DMS79 (cell line): Measurements from ENCODE around the gene RNF149.
"Not testable (repeated sequence)": the region's sequence is repeated elsewhere in the genome, so short reads cannot be mapped to it uniquely, and the experiment has no call there.

Experiments used
- DNase-seq: peaks from one replicate; lab custom pipeline; 2025; lab: John Stamatoyannopoulos, UW

The RNF149 gene

DNA sequence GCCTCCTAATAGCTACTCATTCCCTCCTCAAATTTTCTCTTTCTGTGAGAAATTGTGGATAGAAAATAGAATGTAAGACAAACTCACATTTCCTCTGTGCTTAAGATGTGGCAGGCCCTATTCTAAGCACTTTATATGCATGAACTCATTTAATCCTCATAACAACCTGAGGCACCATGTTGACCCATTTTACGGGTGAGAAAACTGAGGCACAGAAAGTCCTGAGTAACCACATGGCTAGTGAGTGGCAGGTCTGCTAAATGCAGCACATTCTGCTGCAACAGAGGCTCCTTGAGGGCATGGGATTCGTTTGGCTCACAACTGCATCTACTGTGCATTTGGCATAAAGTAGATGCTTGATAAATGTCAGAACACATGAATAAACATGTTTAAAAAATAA lies 22.7 kb upstream of the RNF149 start:
- DNase-seq = no peak

GRCh38 chr2:101330253-101330933 lies 21.9 kb upstream of the RNF149 start:
- DNase-seq = no peak

DNA sequence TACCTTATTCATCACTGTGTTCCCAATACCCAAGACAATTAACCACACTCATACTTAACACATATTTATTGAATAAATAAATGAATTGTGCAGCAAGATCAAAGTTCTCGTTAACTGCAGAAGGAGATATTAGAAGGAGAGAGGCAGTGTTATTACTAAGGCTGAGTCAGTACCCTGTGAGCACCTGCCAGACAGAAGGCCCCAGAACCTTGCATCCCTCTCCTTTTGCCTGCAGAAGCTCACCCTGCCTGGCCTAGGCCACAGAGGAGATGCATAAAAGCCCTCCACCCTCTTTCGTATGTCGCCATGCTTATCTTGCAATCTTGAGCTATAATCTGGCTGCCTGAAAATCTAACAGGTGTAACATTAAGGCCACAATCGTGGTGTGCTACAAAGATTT lies 20.5 kb upstream of the RNF149 start:
- no peak for DNase-seq

DNA sequence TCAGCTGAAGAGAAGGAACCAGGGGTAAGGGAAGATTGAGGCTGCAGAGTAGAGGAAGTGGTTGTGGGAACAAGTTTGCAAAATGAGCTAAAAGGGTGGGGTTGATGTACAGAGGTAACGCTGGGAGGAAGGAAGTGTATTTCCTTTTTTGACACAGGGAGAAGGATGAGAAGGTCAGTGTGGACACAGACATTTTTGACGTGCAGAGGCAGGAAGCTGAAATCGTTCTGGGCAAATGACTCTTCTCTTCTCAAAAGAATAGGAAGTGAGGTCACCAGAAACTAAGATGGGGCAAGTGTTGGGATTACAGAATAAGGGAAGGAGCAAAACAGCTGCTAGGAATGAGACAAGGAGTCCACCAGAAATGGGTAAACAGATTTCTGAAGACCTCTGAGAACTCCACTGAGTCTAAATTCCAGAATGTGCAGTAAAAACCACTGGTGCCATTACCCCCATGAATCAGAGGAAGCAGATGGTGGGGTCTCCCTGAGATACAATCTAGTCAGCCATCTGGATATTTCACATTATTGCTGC lies 20.0 kb upstream of the RNF149 start:
- DNase-seq = no peak

DNA sequence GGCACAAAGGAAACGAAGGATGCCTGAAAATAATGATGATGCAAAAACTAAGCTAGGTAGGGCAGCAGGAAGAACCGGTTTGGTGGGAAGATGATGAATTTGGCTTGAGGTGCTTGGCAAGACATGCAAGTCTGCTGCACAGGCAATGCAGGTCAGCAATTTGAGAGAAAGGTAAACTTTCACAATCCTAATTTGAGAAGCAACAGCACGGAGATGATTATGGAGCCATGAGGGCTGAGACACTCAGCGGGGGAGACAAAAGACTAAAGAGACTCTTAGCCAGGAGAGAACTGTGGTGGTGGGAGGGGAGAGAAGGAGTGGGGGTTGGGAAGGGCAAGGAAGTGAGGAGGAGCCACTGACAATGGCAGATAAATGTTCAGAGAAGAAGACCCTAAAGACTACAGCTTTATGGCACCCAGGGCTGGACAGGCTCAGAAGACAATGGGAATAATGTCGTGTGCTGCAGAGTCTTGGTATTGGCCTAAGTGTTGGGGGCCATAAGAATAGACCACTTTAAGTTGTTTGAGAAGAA lies 19.4 kb upstream of the RNF149 start:
- DNase-seq = peak; percentile 85

- no peak for DNase-seq
Observed at GRCh38 chr2:101325425-101325824, 16.9 kb upstream of the RNF149 start.

DNA sequence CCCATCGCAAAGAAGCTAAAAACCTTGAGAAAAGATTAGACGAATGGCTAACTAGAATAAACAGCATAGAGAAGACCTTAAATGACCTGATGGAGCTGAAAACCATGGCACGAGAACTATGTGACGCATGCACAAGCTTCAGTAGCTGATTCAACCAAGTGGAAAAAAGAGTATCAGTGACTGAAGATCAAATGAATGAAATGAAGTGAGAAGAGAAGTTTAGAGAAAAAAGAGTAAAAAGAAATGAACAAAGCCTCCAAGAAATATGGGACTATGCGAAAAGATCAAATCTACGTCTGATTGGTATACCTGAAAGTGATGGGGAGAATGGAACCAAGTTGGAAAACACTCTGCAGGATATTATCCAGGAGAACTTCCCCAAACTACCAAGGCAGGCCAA lies 8.1 kb upstream of the RNF149 start:
- not testable (repeated sequence) for DNase-seq

DNA sequence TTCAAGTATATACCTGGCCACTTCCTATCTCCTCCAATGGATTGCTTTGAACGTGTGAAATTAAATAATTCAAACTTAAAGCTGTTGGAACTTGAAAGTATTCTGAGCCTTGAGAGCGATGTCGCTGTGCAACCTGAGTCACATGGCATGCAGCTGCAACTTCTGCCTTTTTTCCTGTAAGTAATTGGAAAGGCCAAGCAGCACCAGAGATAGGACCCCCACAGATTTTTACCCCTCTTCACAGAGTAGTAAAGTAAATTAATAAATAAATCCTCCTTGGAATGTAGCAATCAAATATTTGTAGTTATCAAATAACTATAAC lies 3.2 kb upstream of the RNF149 start:
- no peak for DNase-seq

GRCh38 chr2:101310834-101311695 lies 2.6 kb upstream of the RNF149 start:
- DNase-seq = no peak

- DNase-seq = no peak
Observed at GRCh38 chr2:101310090-101310833, 1.8 kb upstream of the RNF149 start.

GRCh38 chr2:101307950-101308431 lies 510 bp downstream of the RNF149 start:
- no peak for DNase-seq

DNA sequence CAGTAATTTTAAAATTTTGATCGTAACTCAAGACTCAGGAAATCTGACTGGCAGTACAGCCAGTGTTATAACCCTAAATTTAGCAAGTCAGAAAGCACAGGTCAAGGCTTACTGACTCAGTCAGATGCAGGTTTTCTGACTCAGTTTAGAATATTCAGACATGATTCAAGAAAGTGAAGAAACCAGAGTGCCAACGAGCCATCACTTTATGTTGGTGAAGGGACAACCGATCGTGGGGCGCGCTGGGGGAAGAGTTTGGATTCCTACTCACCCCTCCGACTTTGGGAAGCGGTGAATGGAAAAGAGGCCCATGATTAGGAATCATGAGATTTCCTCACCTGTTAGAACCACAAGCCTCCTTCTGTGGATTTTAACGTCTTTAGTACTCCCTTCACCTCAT lies 998 bp downstream of the RNF149 start:
- no peak for DNase-seq

GRCh38 chr2:101306410-101306809 lies 2.1 kb downstream of the RNF149 start:
- DNase-seq = no peak

DNA sequence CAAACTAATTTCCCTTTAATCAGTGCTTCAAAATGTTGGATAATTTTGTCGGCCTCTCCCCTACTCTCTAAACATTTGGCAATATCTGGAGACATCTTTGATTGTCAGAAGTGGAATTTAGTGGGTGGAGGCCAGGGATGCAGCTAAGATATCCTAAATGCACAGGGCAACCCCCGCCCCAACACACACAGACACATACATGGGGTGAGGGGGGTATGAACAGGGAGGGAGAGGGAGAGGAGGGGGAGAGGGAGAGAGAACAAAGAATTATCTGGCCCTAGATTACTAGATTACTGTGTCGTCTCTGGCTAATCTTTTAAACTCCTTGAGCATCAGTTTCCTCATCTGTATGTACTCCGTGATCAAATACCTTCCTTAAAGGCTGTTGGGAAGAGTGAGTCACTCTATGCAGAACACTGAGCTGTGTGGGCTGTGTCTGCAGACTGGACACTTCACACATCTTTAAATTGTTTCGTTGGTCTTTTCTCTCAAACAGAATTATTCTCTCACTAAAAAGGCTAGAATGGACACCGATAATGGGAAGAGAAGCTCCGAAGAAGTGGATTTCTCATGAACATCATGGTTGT lies 2.9 kb downstream of the RNF149 start:
- DNase-seq = no peak

GRCh38 chr2:101305035-101305434 lies 3.5 kb downstream of the RNF149 start:
- DNase-seq = no peak

- DNase-seq = no peak
Observed at GRCh38 chr2:101303688-101304087, 4.8 kb downstream of the RNF149 start.

DNA sequence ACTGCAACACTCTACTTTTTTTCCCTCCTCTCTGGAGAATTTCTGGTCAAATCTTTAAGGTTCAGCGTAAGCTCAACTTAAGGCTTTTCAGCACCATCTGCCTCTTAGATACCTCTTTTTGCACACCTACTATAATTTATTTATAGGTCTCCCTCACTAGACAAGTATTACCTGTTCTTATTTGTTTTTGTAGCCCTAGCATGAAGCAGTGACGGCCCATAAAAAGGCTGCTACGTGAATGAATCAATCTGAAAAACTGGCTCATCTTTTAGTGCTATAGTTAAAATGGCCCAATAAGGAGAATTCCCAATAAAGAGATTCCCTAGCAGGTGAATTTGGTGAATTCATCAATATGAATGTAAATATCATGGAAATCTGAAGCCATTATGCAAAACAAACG lies 6.5 kb downstream of the RNF149 start:
- no peak for DNase-seq

DNA sequence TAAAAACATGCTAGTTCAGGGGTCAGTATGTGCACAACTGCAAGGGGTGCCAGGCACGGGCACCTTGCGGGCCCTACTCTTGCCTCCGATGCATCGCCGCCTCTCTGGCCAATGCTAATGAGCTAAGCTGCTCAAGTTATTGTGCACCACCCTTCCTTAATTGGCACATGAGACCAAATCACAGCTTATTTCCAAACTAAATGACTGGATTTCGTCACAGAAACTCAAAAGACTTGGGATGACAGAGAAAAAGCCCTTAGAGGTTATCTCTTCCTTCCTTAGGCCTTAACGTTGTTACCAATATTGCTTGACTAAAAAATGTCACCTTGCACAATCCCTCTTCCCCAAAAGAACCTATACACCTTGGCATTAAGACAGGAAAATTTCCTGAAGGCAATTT lies 7.7 kb downstream of the RNF149 start:
- no peak for DNase-seq

- no peak for DNase-seq
Observed at GRCh38 chr2:101300164-101300563, 8.3 kb downstream of the RNF149 start.

GRCh38 chr2:101299604-101300003 lies 8.9 kb downstream of the RNF149 start:
- DNase-seq = no peak

- DNase-seq = no peak
Observed at GRCh38 chr2:101297383-101297782, 11.1 kb downstream of the RNF149 start.

DNA sequence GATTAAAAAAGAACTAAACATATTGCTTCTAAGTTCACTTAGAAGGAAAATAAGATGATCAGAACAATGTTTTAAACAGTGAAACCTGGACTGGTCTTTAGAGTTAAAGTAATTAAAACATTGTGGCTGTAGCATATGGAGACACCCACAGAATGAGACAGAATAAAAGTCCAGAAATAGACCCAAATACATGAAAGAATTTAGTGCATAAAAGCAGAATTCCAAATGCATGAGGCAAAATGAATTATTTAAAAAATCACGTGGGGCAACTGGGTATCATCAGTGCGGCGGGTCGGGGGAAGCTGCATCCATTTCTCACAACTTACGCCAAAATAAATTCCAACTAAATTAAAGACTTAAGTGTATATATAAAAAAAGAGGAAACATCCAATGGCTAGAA lies 12.1 kb downstream of the RNF149 start:
- no peak for DNase-seq
